Spleen (tissue), 11 donors: ENCODE results near the gene SOX13. TPM values are rescaled to one million over a fixed set of nuclear protein-coding genes. Genes with fewer than 3 reads are reported as not detected.

Experiments used
- DNase-seq: peaks from one replicate; pipeline ENCODE4 v3.0.0-alpha.2; 2020
- H3K27ac ChIP-seq, 8 donors: fragments of 200-600 bp; sonication (generic) in 7 of 8; 1 replicate in 4 of 8; 2 replicates in 4 of 8; pipeline versions ENCODE4 v1.5.0 to v1.8.0; 2016 to 2021; ENCODE audit warnings: inconsistent platforms in 4 of 8, mild to moderate bottlenecking in 4 of 8, moderate library complexity in 1 of 8
- H3K27me3 ChIP-seq, 7 donors: fragments of 200-600 bp; sonication (generic) in 6 of 7; replicated peaks in 1 of 7; 1 replicate in 4 of 7; 2 replicates in 3 of 7; pipeline versions ENCODE4 v1.5.0 to v1.8.0; 2016 to 2021; ENCODE audit warnings: inconsistent platforms in 3 of 7, mild to moderate bottlenecking in 1 of 7
- H3K36me3 ChIP-seq, 6 donors: fragments of 200-600 bp; sonication (generic) in 5 of 6; 1 replicate in 4 of 6; 2 replicates in 2 of 6; pipeline versions ENCODE4 v1.5.0 to v1.8.0; 2016 to 2021; ENCODE audit warnings: inconsistent platforms in 2 of 6
- H3K4me1 ChIP-seq, 6 donors: fragments of 200-600 bp; sonication (generic) in 5 of 6; 1 replicate in 3 of 6; 2 replicates in 3 of 6; pipeline versions ENCODE4 v1.5.0 to v1.8.0; 2016 to 2021; ENCODE audit warnings: inconsistent platforms in 3 of 6
- H3K4me3 ChIP-seq, 8 donors: fragments of 200-600 bp; sonication (generic) in 7 of 8; 1 replicate in 4 of 8; 2 replicates in 4 of 8; pipeline versions ENCODE4 v1.5.0 to v1.8.0; 2016 to 2021; ENCODE audit warnings: inconsistent platforms in 4 of 8, mild to moderate bottlenecking in 4 of 8, moderate library complexity in 2 of 8
- H3K9me3 ChIP-seq, 8 donors: fragments of 200-600 bp; sonication (generic) in 7 of 8; 1 replicate in 4 of 8; 2 replicates in 4 of 8; pipeline versions ENCODE4 v1.5.0 to v1.8.0; 2016 to 2021; ENCODE audit warnings: inconsistent platforms in 4 of 8
- CTCF ChIP-seq, 11 experiments: fragments of 200-600 bp in 7 of 11; fragments of 450-650 bp in 4 of 11; sonication (generic) in 4 of 11; IDR thresholded peaks in 8 of 11; conservative IDR thresholded peaks in 3 of 11; 1 replicate in 7 of 11; 2 replicates in 4 of 11; pipeline versions ENCODE4 v1.4.0 to v1.8.0; 2016 to 2021; ENCODE audit warnings: antibody characterized with exemption in 11 of 11, inconsistent platforms in 4 of 11, mild to moderate bottlenecking in 1 of 11
- POLR2A ChIP-seq, 3 donors: fragments of 450-650 bp; IDR thresholded peaks; one replicate each; pipeline ENCODE4 v1.5.1; 2017; ENCODE audit warnings: antibody characterized with exemption in 3 of 3, mild to moderate bottlenecking in 1 of 3
- POLR2AphosphoS5 ChIP-seq, 3 donors: sonication (generic); formaldehyde crosslinking; IDR thresholded peaks; one replicate each; pipeline ENCODE4 v1.5.1; 2017; ENCODE audit warnings: antibody characterized with exemption in 3 of 3
- WGBS, 5 donors: extraction: QIAGEN DNeasy Blood & Tissue Kit in 3 of 5; methylation state at CpG; one replicate each; pipeline versions ENCODE4 v1.1.5 to v1.1.7; 2013 to 2018; 5-methylcytosine and 5-hydroxymethylcytosine counted together
- intact Hi-C: fragments of 100-400 bp; cut with DNase I; formaldehyde crosslinking; loops from one replicate; pipeline ENCODE4 v1.15.0; 2023; ENCODE audit warnings: low total_unique reads
- polyA plus RNA-seq, 3 donors: library from polyadenylated mRNA; stranded (reverse); fragments of 200-250 nt; gene quantifications; one replicate each; pipeline ENCODE4 v1.2.1, GENCODE V29; 2013
- total RNA-seq, 7 donors: library from RNA; depleted of rRNA in 3 of 7; stranded (reverse); fragments of >200 nt in 3 of 7; fragmentation: NEBNext Ultra II Directional in 4 of 7; extraction: Animal tissue kit (Norgen Biotek cat#: 25700) in 4 of 7; gene quantifications; one replicate each; pipeline versions ENCODE4 v1.1.0 to v1.2.1, GENCODE V29; 2016 to 2021
- donor health status: healthy with polysubstance abuse.
- donor health status: DM: no; HTN: no; CAD: no; lungs with moderate emphysema.
- donor health status: DM: no; HTN: no; CAD: no.
- donor health status: Bipolar disorder and iron deficiency.
- donor health status: healthy.
- donor health status: DM: no; HTN: no; CAD: no.
- donor health status: DM: yes; HTN: yes; CAD: no.

The SOX13 gene
- total and polyA plus RNA-seq, 10 donors: 2.0 to 28.7 (median 18.0) TPM

GRCh38 chr1:204139088-204139487 is 66.2 kb downstream of the SOX13 start:
- Histone ChIP-seq H3K4me1 (no peaks in the 10 kb centered on the region), H3K27me3 (no peaks in the 10 kb centered on the region), H3K27ac (no peak overlapping the region), H3K36me3 (peaks cover 0 to 35% (median 0%) of the 10 kb centered on the region in 6 donors), H3K4me3 (no peak overlapping the region), H3K9me3 (no peaks in the 10 kb centered on the region)
- 88 to 94% (median 90%) methylated on average over 2 of the region's 2 CpGs for WGBS, 5 donors
- TF ChIP-seq CTCF (IDR thresholded peaks at IDR 0.05 in 8 of 11, conservative IDR thresholded peaks at IDR 0.05 in 3 of 11) (no peak), POLR2A (IDR thresholded peaks at IDR 0.05) (no peak), POLR2AphosphoS5 (IDR thresholded peaks at IDR 0.05) (no peak)
- intact Hi-C loops: no loop called here
- DNase-seq: no peak

- TF ChIP-seq POLR2A (IDR thresholded peaks at IDR 0.05) (no peak), POLR2AphosphoS5 (IDR thresholded peaks at IDR 0.05) (no peak), CTCF (IDR thresholded peaks at IDR 0.05 in 8 of 11, conservative IDR thresholded peaks at IDR 0.05 in 3 of 11) (no peak)
- WGBS, 5 donors: 93 to 98% (median 95%) methylated on average over 6 of the region's 6 CpGs
- no peak for DNase-seq
- no peaks in the 10 kb centered on the region for H3K27me3 ChIP-seq
- no peak overlapping the region for H3K27ac ChIP-seq
- no peak overlapping the region for H3K4me3 ChIP-seq
- intact Hi-C loops: no loop called here
- H3K4me1 ChIP-seq: no peaks in the 10 kb centered on the region
- peaks cover 0 to 26% (median 0%) of the 10 kb centered on the region in 6 donors for H3K36me3 ChIP-seq
- no peaks in the 10 kb centered on the region for H3K9me3 ChIP-seq
These were observed 67.0 kb downstream of the SOX13 start for GRCh38 chr1:204139952-204140351.

GRCh38 chr1:204141131-204141530 is 68.2 kb downstream of the SOX13 start:
- DNase-seq: no peak
- Histone ChIP-seq H3K27me3 (no peaks in the 10 kb centered on the region), H3K9me3 (no peaks in the 10 kb centered on the region), H3K4me3 (no peak overlapping the region), H3K27ac (no peak overlapping the region), H3K36me3 (peaks cover 0 to 31% (median 0%) of the 10 kb centered on the region in 6 donors), H3K4me1 (no peaks in the 10 kb centered on the region)
- 87 to 100% (median 93%) methylated on average over 2 to 3 of the region's 3 CpGs for WGBS, 5 donors
- no peak for TF ChIP-seq POLR2A (IDR thresholded peaks at IDR 0.05)
- no peak for TF ChIP-seq POLR2AphosphoS5 (IDR thresholded peaks at IDR 0.05)
- no peak for TF ChIP-seq CTCF (IDR thresholded peaks at IDR 0.05 in 8 of 11, conservative IDR thresholded peaks at IDR 0.05 in 3 of 11)
- intact Hi-C loops: no loop called here

- Histone ChIP-seq H3K4me1 (no peaks in the 10 kb centered on the region), H3K4me3 (no peak overlapping the region), H3K9me3 (no peaks in the 10 kb centered on the region), H3K27me3 (no peaks in the 10 kb centered on the region), H3K27ac (no peak overlapping the region), H3K36me3 (peaks cover 0 to 25% (median 0%) of the 10 kb centered on the region in 6 donors)
- intact Hi-C loops: no loop called here
- no peak for DNase-seq
- no peak for TF ChIP-seq CTCF (IDR thresholded peaks at IDR 0.05 in 8 of 11, conservative IDR thresholded peaks at IDR 0.05 in 3 of 11)
- no peak for TF ChIP-seq POLR2AphosphoS5 (IDR thresholded peaks at IDR 0.05)
- WGBS, 5 donors: 84 to 94% (median 86%) methylated on average over 5 of the region's 5 CpGs
These were observed 69.4 kb downstream of the SOX13 start for GRCh38 chr1:204142032-204142974.
